D341Med (cell line): ENCODE data around the gene UCP2.
A peak's percentile ranks its signal among the peaks of the same experiment; 100 is the strongest.

Experiments
- DNase-seq: peaks from one replicate; pipeline ENCODE4 v3.0.0; 2012; ENCODE audit warnings: low spot score

UCP2 gene

DNA sequence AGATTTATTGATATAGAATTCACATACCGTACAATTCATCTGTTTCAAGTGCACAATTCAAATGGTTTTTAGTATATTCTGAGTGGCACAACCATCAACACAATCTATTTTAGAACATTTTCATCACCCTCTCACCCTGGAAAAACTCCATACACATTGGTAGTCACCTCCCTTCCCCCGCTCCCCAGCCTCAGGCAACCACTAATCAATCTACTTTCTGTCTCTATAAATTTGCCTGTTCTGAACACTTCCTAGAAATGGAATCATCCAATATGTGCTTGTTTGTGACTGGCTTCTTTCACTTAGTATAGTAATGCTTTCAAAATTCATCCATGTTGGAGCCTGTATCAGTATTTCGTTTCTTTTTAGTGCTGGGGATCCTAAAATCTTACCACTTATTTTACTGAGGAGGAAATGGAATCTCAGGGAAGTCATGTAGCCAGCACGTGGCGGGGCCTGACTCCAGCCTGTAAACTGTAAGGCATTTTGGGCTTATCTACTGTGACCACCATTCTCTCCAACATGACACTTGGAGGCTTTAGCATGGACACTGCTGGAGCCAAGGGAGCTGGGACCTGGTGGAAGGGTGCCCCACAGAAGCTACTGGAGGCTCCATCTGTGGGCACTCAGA, 27.1 kb upstream of the UCP2 start:
- DNase-seq = no peak

DNA sequence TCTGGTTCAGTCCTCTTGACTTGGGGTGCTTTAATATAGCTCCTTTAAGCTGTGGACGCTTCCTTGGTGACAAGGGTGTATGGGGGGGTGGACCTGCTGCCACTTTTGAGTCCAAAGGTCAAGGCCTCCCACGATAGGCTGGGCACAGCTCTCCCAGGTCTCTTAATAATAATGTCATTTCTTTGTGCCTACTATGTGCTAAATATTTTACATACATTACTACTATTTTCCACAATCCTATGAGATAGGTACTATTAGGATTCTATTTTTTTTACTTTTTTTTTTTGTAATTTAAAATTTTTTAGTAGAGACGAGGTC, 26.5 kb upstream of the UCP2 start:
- DNase-seq = no peak

DNA sequence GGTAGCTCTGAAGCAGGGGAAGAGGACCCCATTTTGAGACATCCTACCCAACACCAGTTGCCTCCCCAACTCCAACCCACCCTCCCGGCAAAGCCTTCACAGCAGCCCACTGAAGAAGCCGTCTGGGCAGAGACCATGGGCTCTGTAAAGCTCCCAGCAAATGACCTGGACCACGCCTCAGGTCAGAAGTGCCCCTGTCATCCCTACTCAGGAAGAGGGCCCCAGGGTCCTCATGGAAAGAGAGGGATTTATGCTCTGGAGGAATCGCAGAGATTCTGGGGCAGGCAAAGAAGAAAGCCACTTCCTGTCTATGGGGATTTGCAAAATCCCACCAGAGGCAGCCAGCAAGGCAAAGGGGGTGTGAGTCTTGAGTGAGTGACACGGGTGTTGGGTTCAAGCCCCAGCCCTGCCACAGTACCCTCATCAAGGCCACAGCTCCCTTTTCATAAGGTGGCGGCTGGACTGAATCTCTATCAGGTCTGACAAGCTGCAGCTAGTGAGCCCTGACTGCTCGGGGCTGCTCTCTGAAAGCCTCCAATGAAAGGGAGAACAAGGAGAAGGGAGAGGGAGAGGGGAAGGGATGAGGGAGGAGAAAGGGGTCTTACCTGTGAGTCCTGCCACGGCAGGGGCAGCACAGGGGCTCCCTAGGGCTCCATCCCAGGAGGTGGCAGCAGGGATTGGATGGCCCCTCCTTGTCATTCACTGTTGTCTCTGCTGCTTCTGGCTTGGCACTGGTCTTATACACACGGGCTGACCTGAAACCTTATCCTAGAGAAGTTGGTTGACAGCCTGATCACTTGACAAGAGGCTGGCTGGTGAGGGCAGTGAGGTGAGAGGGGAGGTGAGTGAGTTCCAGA, 26.0 kb upstream of the UCP2 start, which contains the start of gene UCP3:
Gene UCP3 (minus strand): TSS at position 713 of the 857 bp plus-strand sequence. CDS start 2,043 bp downstream, outside the sequence.
- DNase-seq = no peak

DNA sequence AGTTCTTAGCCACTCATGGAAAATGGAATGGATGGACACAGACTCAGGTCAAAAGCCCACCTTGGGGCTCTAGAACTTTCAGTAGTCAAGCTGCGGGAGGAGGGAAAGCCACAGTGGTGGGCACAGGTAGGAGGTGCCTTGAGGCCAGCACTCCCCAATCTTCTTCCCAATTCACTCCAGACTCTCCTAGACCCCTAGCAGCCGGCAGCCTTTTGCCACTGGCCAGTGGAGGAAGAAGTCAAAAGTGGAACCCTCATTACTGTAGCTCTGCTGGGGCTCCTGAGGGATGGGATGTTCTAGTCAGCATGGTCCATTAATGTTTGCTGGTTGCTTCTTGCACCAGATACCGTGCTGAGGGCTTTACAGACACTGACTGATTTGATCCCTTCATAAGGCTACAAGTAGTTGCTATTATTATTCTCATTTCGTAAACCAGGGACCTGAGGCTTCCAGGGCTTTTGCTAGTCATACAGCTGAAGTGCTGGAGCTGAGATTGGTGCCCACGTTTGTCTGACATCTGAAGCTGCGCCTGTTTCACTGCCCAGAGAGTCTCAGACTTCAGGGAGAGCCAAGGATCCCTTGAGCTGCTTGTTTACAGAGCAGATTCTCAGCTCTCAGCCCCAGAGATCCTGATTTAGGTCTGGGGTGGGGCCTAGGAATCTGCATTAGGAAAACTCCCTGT, 25.2 kb upstream of the UCP2 start:
- DNase-seq = no peak

DNA sequence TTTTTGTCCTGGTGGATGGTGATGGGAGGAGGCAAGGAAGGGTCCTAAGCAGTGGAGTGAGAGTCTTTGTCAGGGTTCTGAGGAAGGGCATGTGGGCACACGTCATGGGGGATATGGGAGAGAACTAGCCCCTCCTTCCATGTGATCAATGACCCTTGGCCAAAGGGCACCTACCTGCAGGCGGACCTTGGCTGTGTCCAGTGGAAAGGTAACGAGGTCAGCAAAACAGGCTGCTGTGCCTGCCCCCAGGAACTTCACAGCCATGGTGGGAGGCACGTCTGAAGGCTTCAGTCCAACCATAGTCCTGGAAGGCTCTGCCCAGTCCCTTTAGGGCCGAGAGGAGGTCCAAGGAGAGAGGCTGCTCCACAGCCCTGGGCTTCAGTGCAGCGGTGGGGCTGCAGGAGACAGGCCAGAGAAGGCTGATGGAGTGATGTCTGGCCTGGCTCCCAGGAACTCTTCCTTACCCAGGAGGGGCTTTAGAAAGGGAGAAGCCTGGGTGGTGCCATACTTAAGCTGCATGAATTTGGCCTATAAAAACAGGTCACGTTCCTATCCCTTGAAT, 24.2 kb upstream of the UCP2 start:
- DNase-seq = no peak

DNA sequence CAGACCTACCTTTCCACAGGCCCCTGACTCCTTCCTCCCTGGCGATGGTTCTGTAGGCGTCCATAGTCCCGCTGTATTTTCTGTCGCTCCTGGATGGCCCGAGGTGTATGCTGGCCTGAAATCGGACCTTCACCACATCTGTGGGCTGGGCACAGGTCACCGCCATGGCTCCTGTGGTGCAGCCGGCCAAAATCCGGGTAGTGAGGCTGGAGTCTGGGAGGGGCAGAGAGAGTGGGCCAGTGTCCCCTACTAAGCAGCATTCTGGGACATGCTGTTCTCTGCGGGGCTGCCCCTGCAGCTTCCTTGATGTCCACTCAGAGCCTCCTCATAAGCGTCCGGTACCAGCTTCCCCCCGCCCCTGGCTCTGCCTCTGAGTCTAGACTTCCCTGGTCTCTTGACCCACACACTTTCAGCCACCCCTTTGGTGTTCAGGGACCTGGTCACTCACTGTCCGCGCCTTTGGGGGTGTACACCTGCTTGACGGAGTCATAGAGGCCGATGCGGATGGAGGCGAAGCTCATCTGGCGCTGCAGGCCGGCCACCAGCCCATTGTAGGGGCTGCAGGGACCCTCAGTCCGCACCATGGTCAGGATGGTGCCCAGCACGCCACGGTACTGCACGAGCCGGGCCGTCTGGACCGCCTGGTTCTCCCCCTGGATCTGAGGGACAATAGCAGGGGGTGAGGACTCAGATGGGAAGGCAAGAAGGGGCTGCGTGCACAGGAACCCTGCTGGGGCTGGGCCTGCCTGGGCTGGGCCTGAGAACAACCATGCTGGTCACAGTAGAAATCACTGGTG, 23.3 kb upstream of the UCP2 start:
- DNase-seq = no peak

DNA sequence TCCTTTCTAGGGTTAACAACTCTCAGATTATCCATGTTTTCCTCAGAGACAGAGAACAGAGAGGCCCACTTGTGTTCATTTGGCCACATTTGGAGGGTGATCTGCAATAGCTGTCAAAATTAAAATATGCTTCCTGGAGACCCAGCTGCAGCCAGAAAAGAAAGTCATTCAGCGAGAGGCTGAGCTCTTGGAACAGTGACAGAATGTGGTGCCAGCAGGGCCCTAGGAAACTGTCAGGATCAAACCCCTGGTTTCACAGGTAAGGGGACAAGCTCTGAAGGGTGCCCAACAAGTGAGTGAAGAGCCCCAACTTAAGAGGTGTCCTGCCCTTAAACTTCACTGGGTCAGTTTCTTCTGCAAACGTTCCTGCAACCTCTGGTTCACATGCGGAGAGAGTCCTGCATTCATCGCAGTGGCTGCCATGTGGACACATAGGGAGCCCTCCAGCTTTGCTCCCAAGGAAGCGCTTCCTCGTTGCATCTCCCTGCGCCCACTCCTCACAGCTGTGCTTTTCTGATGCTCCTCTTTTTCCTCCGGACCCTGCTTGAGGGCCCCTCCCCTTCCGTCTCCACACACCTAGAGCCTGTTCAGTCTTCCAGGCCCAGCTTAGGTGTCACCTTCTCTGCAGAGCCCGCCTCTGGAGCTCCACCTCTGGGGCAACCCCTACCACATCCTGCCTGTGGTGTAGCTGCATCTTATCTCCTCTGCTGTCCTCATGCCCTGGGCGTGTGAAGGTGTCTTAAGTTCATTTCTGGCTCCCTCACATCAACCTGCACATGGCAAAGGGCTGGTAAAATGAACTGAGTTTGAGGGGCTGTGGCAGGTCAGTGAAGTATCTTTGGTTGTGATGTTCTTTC, 22.3 kb upstream of the UCP2 start:
- DNase-seq = no peak

DNA sequence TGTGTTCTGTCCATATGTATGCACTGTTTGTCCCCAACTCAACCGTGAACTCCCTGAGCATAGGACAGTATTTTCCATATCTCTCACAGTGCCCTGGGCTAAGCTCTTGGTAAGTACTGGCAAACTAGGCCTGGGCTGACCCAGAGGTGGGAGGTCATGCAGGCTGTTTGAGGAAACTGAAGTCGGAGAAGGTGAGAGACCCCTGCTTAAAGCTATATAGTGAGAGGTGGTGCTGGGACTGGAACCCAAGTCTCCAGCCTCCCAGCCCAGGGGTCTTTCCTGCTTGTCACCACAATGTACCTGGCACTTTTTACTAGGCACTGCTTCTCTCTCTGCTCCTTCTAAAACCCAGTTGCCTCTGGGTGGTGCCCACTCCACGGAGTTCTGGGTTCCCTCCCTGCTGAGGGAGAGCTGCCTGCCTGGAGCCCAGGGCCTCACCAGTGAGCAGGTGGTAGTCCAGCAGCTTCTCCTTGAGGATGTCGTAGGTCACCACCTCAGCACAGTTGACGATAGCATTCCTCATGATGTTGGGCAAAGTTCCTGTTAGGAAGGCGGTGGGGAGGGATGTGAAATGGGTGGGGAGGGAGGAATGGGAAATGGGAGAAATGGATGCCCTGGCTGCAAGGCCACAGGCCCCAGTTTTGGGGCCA, 21.5 kb upstream of the UCP2 start:
- DNase-seq = no peak

DNA sequence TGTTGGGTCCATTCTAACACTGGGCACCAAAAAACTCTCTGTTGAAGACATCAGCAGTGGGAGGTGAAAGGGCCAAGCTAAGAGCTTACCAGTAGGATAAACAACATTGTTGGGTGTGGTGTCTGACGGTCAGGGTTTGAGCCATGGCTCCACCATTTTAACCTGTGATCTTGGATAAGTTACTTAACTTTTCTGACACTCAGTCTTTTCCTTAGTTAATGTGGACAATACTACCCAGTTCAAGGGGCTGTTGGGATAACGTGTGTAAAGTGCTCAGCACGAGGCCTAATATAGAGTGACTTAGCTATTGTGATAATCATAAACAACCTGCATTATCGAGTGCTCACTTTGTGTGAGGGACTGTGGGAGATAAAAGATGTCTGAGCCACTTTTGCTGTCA, 20.2 kb upstream of the UCP2 start:
- no peak for DNase-seq

DNA sequence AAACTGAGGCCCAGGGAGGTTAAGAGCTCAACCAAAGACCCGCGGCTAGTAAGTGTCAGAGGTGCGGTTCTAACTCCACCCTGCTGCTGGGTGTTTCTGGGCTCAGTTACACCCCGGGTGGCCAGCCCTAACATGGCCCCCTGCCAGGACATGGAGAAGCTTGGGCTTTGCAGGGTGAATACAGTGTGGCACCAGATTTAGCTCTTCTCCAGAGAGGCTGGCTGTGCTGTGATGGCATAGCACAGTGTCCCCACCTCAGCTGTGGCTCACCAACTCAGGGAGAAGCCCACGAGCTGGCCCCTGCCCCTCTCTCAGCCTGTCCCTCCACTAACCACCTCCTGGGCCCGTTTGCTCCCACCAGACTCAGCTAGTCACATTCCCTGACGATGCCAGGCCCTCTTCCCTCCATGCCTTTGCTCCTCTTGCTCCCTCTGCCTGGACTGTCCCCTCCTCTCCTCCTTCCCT, 19.2 kb upstream of the UCP2 start:
- DNase-seq = no peak

DNA sequence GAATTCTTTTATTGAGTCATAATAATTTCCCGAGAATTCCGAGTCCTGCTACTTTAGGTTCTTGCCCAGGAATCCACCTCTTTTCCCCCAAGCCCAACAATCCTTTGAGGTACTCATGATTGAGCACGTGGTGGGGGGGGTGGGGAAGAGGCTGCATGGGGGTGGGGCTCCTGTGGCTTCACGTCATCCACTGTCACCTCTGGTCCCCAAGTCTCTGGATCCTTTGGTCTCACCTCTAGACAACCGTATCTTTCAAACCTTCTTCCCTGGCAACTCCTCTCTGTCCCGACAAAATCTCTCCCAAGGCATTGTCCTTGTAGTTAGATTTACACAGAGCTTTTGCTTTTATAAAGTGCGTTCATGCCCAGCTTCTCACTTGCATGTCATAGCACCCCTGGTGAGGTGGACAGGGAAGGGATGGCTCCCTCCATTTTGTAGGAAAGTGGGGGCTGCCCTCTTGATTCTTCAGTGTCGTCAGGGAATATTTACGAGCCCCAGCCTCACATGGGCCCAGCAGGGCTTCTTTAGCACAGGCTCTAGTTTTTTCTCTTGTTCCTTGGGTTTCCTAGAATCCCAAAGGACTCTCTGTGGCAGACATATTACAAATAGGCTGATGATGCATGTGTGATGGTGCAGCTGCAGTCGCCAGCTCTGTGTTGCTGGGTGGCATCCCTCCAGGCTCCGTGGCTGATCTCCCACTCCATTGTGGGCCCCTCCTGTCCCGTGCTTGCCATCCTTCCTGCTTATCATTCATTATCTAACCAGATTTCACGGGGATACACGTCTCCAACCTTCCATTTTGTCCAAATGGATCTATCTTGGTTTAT, 17.9 kb upstream of the UCP2 start:
- DNase-seq = peak; percentile 9

DNA sequence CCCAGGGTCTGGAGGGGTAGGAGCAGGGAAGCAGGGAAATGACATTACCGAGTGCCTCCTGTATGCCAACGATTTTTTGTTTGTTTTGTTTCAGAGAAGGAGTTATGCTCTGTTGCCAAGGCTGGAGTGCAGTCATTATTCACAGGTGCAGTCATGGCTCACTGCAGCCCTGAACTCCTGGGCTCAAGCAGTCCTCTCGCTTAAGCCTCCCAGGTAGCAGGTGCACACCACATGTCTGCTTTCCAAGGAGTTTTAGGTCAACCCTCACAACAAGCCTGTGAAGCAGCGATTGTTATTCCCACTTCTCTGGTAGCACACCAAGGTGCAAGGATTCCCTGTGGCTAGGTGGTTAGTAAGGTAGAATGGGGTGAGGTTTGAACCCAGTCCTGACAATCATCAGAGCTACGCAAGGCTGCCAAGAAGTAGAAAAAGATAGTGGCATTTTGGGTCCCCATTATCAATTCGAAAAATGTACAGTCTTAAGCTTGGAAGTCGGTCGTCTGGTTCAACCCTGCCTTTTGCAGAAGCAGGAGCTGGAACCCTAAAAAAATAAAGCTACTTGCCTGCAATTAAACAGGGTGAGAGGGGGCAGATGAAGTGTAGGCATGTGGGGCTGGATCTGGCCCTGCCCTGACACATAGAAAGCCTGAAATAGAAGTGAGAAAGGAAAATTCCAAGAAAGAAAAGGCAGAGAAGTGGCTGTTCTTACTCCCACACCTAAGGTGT, 17.1 kb upstream of the UCP2 start:
- DNase-seq = peak; percentile 4

DNA sequence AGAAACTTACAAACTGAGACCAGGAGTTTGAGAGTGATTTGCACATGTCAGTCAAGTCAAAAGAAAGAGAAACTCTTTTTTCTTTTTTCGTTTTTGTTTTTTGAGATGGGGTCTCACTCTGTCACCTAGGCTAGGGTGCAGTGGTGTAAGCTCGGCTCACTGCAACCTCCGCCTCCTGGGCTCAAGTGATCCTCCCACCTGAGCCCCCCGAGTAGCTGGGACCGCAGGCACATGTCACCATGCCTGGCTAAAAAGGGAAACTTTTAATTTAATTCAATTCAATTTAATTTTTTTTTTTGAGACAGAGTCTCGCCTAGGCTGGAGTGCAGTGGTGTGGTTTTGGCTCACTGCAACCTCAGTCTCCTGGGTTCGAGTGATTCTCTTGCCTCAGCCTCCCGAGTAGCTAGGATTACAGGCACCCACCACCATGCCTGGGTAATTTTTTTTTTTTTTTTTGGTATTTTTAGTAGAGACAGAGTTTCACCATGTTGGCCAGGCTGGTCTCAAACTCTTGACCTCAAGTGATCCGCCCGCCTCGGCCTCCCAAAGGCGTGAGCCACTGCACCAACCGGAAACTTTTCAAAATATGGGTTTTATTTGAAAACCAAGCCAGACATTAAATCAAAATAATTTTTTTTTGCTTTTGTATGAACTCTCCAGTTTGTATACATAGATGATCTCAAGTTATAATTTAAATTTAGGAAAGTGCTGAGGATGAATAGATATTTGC, 16.4 kb upstream of the UCP2 start:
- DNase-seq = no peak

DNA sequence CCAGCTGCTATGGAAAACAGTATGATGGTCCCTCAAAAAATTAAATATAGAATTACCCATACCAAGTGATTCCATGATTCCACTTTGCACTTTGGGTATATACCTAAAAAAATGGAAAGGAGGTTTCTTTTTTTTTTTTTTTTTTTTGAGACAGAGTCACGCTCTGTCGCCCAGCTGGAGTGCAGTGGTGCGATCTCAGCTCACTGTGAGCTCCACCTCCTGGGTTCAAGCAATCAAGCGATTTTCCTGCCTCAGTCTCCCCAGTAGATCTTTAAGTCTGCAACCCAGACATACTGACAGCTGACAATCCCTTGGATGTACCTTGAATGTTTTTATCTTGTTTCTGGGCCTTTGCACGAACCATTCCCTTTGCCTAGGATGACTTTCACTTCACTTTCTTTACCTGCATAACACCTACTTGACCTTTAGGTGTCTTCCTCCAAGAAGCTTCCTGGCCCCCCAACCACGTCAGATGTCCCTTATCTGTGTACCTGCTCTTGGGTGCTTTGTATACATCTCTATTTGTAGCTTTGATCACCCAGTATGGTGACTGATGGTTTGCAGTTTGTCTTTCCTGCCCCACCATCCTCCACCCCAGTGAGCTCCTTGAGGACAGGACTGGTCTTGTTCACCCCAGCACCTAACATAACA, 14.6 kb upstream of the UCP2 start:
- no peak for DNase-seq

DNA sequence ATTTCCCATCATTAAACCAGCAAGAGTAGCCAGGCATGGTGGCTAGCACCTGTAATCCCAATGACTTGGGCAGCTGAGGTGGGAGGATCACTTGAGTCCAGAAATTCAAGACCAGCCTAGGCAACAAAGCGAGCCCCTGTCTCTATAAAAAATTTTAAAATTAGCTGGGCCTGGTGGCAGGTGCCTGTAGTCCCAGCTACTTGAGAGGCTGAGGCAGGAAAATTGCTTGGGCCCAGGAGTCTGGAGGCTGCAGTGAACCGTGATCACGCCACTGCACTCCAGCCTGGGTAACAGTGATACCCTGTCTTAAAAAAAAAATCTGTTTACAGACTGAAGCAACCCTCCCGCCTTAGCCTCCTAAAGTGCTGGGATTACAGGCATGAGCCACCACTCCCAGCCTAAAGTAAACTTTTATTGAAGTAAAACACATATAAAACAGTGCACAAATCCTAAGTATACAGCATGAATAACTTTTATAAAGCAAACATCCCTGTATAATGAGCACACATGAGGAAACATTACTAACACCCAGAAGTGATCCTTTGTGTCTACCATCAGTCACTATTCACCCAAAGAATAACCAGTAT, 13.6 kb upstream of the UCP2 start:
- no peak for DNase-seq

DNA sequence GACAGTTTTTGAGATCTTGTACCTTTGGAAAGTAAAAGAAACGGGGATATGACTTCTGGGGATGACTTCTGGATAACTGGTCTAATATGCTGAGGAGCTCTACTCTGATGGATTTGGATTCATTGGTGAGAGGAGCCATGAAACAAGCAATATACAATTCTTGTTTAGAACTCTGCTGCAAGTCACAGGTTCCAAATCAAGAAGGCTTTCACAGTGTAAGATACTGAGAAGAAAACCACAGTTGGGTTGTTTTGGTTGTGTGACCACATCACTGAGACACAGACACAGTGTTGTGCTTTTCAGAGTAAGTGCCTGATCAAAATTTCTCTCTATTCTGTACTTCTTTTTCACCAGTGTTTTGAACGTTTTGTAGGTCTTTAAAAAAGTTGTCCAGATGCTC, 13.1 kb upstream of the UCP2 start:
- no peak for DNase-seq

DNA sequence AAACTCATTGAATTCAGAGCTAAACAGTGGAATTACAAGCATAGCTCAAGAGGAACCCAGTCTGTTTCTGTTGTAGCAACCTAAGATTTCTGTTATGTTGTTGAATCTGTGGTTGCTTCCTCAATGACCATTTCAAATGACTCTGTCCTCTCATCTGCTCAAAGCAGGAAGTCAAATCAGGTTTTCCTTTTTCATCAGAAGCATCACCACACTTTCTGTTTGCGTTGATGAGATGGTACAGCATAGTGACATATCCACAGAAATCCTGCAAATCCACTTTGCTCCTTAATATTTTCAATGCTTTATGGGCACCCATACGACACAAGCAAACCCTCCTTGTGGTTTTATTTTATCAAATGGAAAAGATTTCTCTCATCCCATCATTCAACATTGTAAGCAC, 12.6 kb upstream of the UCP2 start:
- DNase-seq = no peak
